GM10248 (cell line): ENCODE measurements around the gene DCTN2.
"Not testable (repeated sequence)": the region's sequence is repeated elsewhere in the genome, so short reads cannot be mapped to it uniquely, and the experiment has no call there.

Experiments
- CTCF ChIA-PET: fragments of 300-600 bp; sonication (Branson Sonifier 250); formaldehyde crosslinking; extraction: SDS; loops from one replicate; lab custom pipeline; 2021; ENCODE audit warnings: antibody characterized with exemption; lab: Yijun Ruan, JAX
- POLR2A ChIA-PET: fragments of 350-650 bp; sonication (Branson Sonifier 250); formaldehyde crosslinking; extraction: SDS; loops from one replicate; lab custom pipeline; 2020; ENCODE audit warnings: antibody characterized with exemption; lab: Yijun Ruan, JAX
- DNase-seq: peaks from one replicate; pipeline ENCODE4 v3.0.0; 2012; ENCODE audit errors: extremely low spot score
- TF ChIP-seq, protein P1 (sequence below): IDR thresholded peaks from 2 replicates; pipeline ENCODE4 v1.5.1; 2012; ENCODE audit warnings: mild to moderate bottlenecking, low read depth; ENCODE audit errors: extremely low read depth, missing control alignments, control extremely low read depth

The DCTN2 gene

DNA sequence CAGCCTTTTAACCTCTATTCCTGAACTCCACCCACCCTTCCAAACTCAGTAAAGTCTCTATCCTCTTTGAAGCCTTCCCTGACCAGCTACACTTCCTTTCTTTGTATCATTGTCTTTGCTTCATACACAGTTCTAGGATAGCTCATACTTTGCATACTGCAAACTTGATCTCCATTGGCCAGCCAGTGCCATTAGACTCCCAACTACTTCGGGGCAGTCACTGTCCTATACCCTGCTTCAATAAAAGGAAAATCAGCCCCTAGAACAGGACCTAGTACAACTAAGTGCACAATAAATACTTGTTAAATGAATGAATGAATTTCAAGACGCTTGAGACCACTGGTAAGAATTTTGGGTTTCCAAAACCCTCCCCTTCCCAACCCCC, 43.5 kb upstream of the DCTN2 start:
- TF ChIP-seq, protein P1, sequence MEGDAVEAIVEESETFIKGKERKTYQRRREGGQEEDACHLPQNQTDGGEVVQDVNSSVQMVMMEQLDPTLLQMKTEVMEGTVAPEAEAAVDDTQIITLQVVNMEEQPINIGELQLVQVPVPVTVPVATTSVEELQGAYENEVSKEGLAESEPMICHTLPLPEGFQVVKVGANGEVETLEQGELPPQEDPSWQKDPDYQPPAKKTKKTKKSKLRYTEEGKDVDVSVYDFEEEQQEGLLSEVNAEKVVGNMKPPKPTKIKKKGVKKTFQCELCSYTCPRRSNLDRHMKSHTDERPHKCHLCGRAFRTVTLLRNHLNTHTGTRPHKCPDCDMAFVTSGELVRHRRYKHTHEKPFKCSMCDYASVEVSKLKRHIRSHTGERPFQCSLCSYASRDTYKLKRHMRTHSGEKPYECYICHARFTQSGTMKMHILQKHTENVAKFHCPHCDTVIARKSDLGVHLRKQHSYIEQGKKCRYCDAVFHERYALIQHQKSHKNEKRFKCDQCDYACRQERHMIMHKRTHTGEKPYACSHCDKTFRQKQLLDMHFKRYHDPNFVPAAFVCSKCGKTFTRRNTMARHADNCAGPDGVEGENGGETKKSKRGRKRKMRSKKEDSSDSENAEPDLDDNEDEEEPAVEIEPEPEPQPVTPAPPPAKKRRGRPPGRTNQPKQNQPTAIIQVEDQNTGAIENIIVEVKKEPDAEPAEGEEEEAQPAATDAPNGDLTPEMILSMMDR = no peak
- no peak for DNase-seq
- CTCF ChIA-PET = interaction anchor here (1.0 to 5.1 kb wide), 7 partner anchors 8 to 102 kb away, joined by 3 to 63 read pairs (median 4); partner anchors contain the start of gene B4GALNT1
- POLR2A ChIA-PET = interaction anchor here (1.6 kb wide), 1 partner anchor 70 kb away, joined by 5 read pairs; the partner anchor contains the start of gene DDIT3

DNA sequence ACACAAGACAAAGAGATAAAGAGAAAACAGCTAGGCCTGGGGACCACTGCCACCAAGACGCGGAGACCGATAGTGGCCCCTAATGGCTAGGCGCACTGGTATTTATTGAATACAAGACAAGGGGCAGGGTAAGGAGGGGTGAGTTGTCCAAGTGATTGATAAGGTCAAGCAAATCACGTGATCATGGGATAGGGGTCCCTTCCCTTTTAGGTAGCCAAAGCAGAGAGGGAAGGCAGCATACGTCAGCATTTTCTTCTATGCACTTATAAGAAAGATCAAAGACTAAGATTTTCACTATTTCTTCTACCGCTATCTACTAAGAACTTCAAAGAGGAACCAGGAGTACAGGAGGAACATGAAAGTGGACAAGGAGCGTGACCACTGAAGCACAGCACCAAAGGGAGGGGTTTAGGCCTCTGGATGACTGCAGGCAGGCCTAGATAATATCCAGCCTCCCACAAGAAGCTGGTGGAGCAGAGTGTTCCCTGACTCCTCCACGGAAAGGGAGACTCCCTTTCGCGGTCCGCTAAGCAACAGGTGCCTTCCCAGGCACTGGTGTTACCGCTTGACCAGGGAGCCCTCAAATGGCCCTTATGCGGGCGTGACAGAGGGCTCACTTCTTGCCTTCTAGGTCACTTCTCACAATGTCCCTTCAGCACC, 42.1 kb upstream of the DCTN2 start:
- POLR2A ChIA-PET = interaction anchor here (0.8 kb wide), 1 partner anchor 236 kb away, joined by 3 read pairs; no protein-coding TSS in a partner anchor
- CTCF ChIA-PET = interaction anchor here (1.2 kb wide), 1 partner anchor 9 kb away, joined by 3 read pairs; no protein-coding TSS in a partner anchor
- DNase-seq = not testable (repeated sequence)

DNA sequence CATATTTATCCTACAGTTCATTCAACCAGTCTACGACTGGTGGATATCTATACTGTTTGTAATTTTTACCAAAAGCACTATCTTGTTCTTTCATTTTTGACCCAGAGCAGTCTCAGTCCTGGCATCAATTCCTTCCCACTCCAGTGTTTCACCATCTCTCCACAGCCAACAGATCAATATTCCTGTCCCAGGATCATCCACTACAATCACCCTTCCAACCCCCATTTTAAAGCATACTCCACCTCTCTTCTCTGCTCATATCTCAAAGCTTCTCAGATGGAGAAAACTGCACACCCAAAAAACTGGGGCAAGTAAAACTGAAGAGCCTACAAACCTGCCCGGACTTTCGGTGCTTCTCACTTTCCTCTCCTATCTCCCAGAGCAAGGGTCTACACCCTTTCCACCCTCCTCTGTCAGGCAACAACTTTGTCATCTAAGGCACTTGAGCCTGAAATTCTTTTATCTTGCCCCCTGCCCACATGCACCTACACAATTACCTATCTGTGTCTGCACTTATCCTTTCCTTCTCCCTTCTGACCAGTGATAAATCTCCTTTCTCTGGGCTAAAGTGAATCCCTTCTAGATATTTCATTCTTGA, 39.9 kb upstream of the DCTN2 start:
- ChIA-PET POLR2A (no interaction called here), CTCF (interaction anchor here (7.5 kb wide), 1 partner anchor 17 kb away, joined by 134 read pairs; no protein-coding TSS in a partner anchor)
- TF ChIP-seq, protein P1 = no peak
- DNase-seq = no peak

DNA sequence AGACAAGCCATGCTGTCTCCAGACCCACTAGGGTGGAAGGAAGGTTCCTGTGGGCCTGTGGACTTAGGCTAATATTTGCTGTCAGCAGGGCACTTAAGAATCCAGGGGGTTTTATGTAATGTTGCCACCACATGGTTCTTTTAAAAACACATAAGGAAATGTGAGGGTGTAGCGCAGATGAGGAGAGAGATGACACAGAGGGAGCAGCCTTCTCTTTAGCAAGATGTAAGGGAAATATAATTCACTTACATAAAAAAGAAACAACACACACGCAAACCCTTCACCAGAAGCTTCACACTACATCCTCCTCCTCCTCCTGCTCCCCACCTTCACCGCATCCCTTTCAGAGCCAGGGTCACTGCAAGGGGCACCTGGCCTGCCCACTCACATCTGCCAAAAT, 39.1 kb upstream of the DCTN2 start:
- no peak for DNase-seq
- CTCF ChIA-PET = interaction anchor here (1.4 to 7.5 kb wide), 7 partner anchors 13 to 139 kb away, joined by 3 to 155 read pairs (median 47); partner anchors contain the start of genes ARHGEF25, DTX3 and OS9
- TF ChIP-seq, protein P1 = no peak
- POLR2A ChIA-PET = no interaction called here

DNA sequence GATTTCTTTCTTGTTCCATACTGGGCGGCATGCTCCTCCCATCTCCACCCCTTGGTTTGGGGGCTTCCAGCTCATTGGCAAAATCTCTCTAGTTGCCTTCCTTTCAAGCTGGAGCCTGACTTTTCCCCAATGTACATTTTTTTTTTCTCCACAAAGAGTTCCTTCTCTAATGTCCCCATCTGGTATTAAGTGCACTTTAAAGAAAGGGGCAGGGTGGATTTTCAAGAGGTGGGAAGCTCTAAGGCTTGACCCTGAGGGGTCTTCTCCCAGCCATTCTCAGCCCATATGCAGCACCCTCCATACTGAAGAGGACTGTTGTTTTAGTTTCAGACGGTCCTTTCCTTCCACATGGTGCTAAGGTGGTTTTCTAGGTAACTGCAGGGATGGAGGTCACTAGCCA, 38.2 kb upstream of the DCTN2 start:
- no peak for DNase-seq
- ChIA-PET POLR2A (no interaction called here), CTCF (interaction anchor here (1.4 to 7.5 kb wide), 10 partner anchors 7 to 140 kb away, joined by 3 to 155 read pairs (median 55); partner anchors contain the start of genes ARHGEF25, B4GALNT1, DTX3 and OS9)
- TF ChIP-seq, protein P1 = no peak

DNA sequence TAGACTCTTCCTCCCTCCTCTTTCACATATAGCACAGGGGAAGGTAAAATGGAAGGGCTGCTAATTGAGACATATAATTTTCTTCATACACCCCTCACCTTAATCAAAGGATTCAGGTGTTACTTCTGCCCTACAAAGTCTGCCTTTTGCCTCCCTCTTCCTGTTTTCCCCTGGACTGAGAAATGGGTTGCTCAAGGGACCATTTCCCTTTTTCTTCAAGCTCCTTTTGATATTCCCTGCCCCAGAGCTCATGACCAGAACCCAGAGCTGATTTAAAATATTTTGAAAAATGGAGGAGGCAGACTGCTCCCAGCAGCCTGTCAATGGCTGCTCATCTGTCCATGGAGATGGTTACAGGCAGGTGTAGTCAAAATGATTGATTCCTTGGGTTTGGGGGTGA, 37.7 kb upstream of the DCTN2 start:
- POLR2A ChIA-PET = no interaction called here
- TF ChIP-seq, protein P1 = no peak
- DNase-seq = no peak
- CTCF ChIA-PET = interaction anchor here (0.8 to 7.5 kb wide), 14 partner anchors 7 to 436 kb away, joined by 3 to 155 read pairs (median 37); partner anchors contain the start of genes ARHGEF25, B4GALNT1, DTX3 and OS9

DNA sequence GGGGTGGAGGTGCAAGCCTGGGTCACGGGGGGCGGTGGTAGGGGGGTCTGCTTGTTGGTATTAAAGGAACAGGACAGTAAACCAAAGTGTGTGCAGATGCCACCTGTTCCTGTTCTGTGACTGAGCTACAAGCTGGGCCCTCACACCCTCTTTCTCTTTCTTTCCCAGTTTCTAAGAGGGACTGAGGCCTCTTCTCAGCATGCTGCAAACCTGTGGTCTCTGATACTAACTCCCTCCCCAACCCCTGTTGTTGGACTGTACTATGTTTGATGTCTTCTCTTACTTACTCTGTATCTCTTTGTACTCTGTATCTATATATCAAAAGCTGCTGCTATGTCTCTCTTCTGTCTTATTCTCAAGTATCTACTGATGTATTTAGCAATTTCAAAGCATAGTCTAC, 37.1 kb upstream of the DCTN2 start:
- ChIA-PET CTCF (interaction anchor here (0.8 to 7.5 kb wide), 32 partner anchors 8 to 436 kb away, joined by 3 to 155 read pairs (median 8); partner anchors contain the start of genes ARHGEF25, B4GALNT1, DCTN2 and DTX3), POLR2A (no interaction called here)
- TF ChIP-seq, protein P1 = no peak
- DNase-seq = no peak
